Upper lobe of left lung (tissue), 4 donors: Measurements from ENCODE around the gene DOK5.

Source experiments
- POLR2A ChIP-seq, 4 donors: fragments of 450-650 bp; IDR thresholded peaks; one replicate each; pipeline ENCODE4 v1.5.1; 2016 to 2017; ENCODE audit warnings: antibody characterized with exemption in 4 of 4, mild to moderate bottlenecking in 2 of 4
- TF ChIP-seq, protein P1 (sequence below), 6 experiments: fragments of 450-650 bp in 4 of 6; fragments of 200-600 bp in 2 of 6; sonication (generic) in 2 of 6; IDR thresholded peaks; one replicate each; pipeline ENCODE4 v1.5.1; 2016 to 2019; ENCODE audit warnings: antibody characterized with exemption in 6 of 6

DNA sequence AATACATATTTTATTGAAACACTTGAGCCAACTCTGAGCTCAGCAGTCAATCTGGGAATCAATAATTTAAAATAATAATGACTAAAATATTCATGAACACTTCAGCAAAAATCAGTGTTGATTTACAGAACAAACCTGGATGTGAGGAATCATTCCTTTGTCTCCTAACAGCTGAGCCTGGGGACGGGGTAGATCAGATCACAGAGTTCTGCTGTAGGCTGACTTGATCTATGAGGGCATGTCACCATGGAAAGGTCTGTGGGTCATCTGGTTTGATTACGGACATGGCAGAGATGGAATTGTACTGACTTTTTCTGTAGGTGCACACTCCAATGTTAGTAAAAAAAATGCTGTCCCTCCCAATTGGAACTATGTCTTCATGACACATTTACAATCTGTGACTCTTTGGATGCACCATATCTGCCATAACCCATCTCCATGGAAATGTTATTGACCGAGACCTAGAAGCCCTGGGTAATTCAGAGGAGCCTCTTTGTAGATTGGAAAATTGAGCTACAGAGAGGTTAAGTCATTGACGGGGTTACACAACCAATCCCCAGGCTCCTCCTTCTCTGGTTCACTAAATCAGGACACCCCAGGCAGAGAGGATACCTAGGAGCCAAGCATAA, 114.1 kb downstream of the DOK5 start:
- TF ChIP-seq, protein P1, sequence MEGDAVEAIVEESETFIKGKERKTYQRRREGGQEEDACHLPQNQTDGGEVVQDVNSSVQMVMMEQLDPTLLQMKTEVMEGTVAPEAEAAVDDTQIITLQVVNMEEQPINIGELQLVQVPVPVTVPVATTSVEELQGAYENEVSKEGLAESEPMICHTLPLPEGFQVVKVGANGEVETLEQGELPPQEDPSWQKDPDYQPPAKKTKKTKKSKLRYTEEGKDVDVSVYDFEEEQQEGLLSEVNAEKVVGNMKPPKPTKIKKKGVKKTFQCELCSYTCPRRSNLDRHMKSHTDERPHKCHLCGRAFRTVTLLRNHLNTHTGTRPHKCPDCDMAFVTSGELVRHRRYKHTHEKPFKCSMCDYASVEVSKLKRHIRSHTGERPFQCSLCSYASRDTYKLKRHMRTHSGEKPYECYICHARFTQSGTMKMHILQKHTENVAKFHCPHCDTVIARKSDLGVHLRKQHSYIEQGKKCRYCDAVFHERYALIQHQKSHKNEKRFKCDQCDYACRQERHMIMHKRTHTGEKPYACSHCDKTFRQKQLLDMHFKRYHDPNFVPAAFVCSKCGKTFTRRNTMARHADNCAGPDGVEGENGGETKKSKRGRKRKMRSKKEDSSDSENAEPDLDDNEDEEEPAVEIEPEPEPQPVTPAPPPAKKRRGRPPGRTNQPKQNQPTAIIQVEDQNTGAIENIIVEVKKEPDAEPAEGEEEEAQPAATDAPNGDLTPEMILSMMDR (IDR thresholded peaks at IDR 0.05), result no peak
- TF ChIP-seq POLR2A (IDR thresholded peaks at IDR 0.05), result no peak
